ENCODE measurements around the gene RBBP5.

GRCh38 chr1:205062895-205063294, 58.9 kb downstream of the RBBP5 start:
- TF ChIP-seq CTCF (IDR thresholded peaks at IDR 0.05) (no peak), EZH2 (IDR thresholded peaks at IDR 0.05; ENCODE audit: borderline replicate concordance, insufficient read depth, low read depth, low read length, poor library complexity, severe bottlenecking) (no peak)

All from B cell (primary cell).